SK-N-SH (cell line): ENCODE data around the gene EIF4G2. TPM values are rescaled to one million over a fixed set of nuclear protein-coding genes. Genes with fewer than 3 reads are reported as not detected.

Experiments
- CTCF ChIA-PET: fragments of 300-600, 350-600 bp; formaldehyde crosslinking; extraction: SDS; loops from one replicate; lab custom pipeline; 2021; lab: Yijun Ruan, JAX
- POLR2A ChIA-PET: fragments of 350-600 bp; sonication (Branson Sonifier 250); formaldehyde crosslinking; extraction: SDS; loops from one replicate; lab custom pipeline; 2020; ENCODE audit warnings: antibody characterized with exemption, inconsistent platforms; lab: Yijun Ruan, JAX
- DNase-seq: peaks from one replicate; pipeline ENCODE4 v3.0.0; 2012
- H2AFZ ChIP-seq: fragments of 200-600 bp; sonication (generic); 2 replicates; pipeline ENCODE4 v1.8.1; 2016; ENCODE audit warnings: antibody characterized with exemption, mild to moderate bottlenecking, low read depth
- H3F3A ChIP-seq: fragments of 200-600 bp; sonication (generic); replicated peaks from 2 replicates; pipeline ENCODE3; 2016; ENCODE audit warnings: antibody characterized with exemption, mild to moderate bottlenecking; ENCODE audit not compliant: insufficient read depth
- H3K27ac ChIP-seq, 2 experiments: fragments of 200-500 bp in 1 of 2; fragments of 200-600 bp in 1 of 2; sonication (Bioruptor generic) in 1 of 2; sonication (generic), shearing (Covaris generic) in 1 of 2; 2 replicates each; pipeline versions ENCODE4 v1.5.1 to v1.6.1; 2014 to 2016; ENCODE audit warnings: low read depth in 2 of 2, inconsistent platforms in 1 of 2, low read length in 1 of 2, mild to moderate bottlenecking in 1 of 2, mixed read lengths in 1 of 2
- H3K27me3 ChIP-seq: fragments of 200-600 bp; sonication (generic), shearing (Covaris generic); 2 replicates; pipeline ENCODE4 v1.6.1; 2016; ENCODE audit warnings: mixed run types; ENCODE audit not compliant: insufficient read depth
- H3K36me3 ChIP-seq, 2 experiments: fragments of 200-500 bp in 1 of 2; fragments of 200-600 bp in 1 of 2; sonication (Bioruptor generic) in 1 of 2; sonication (generic) in 1 of 2; replicated peaks in 1 of 2; 2 replicates each; pipeline versions ENCODE3 to v1.5.1; 2014 to 2016; ENCODE audit warnings: low read length in 1 of 2, mild to moderate bottlenecking in 1 of 2; ENCODE audit not compliant: insufficient read depth in 2 of 2, control insufficient read depth in 1 of 2
- H3K4me1 ChIP-seq, 2 experiments: fragments of 200-500 bp in 1 of 2; fragments of 200-600 bp in 1 of 2; sonication (Bioruptor generic) in 1 of 2; sonication (generic), shearing (Covaris generic) in 1 of 2; 2 replicates each; pipeline versions ENCODE4 v1.5.1 to v1.6.1; 2014 to 2016; ENCODE audit warnings: low read depth in 1 of 2, low read length in 1 of 2, mixed run types in 1 of 2; ENCODE audit not compliant: insufficient read depth in 2 of 2, control insufficient read depth in 1 of 2
- H3K4me2 ChIP-seq: fragments of 200-600 bp; sonication (generic), shearing (Covaris generic); 2 replicates; pipeline ENCODE4 v1.6.1; 2017; ENCODE audit warnings: mixed run types
- H3K4me3 ChIP-seq, 2 experiments: fragments of 200-500 bp in 1 of 2; fragments of 200-600 bp in 1 of 2; sonication (Bioruptor generic) in 1 of 2; sonication (generic), shearing (Covaris generic) in 1 of 2; 2 replicates each; pipeline versions ENCODE4 v1.5.1 to v1.8.1; 2014 to 2016; ENCODE audit warnings: low read depth in 2 of 2, inconsistent platforms in 1 of 2, low read length in 1 of 2, mild to moderate bottlenecking in 1 of 2, mixed read lengths in 1 of 2, moderate library complexity in 1 of 2
- H3K79me2 ChIP-seq: fragments of 200-600 bp; sonication (generic); 2 replicates; pipeline ENCODE4 v1.8.1; 2017; ENCODE audit warnings: mild to moderate bottlenecking; ENCODE audit not compliant: insufficient read depth
- H3K9ac ChIP-seq: fragments of 200-600 bp; sonication (generic); 2 replicates; pipeline ENCODE4 v1.6.1; 2017; ENCODE audit warnings: mixed run types
- H3K9me2 ChIP-seq: fragments of 200-600 bp; sonication (generic); 2 replicates; pipeline ENCODE4 v1.6.1; 2017; ENCODE audit warnings: mixed run types
- H3K9me3 ChIP-seq: fragments of 200-600 bp; sonication (generic); 2 replicates; pipeline ENCODE4 v1.6.1; 2017; ENCODE audit warnings: mixed run types, mild to moderate bottlenecking, moderate library complexity
- H4K20me1 ChIP-seq: fragments of 200-600 bp; sonication (generic); 2 replicates; pipeline ENCODE4 v1.6.1; 2017; ENCODE audit warnings: mild to moderate bottlenecking, mixed run types; ENCODE audit not compliant: insufficient read depth
- CHD2 ChIP-seq: fragments of 150-350 bp; IDR thresholded peaks from 2 replicates; pipeline ENCODE4 v1.6.1; 2018; ENCODE audit warnings: low read length; ENCODE audit not compliant: partially characterized antibody
- EZH2phosphoT487 ChIP-seq: fragments of 200-600 bp; sonication (generic); IDR thresholded peaks from 2 replicates; pipeline ENCODE4 v1.6.1; 2017; ENCODE audit warnings: low read depth, mixed run types, mild to moderate bottlenecking, antibody characterized with exemption, moderate library complexity, borderline replicate concordance
- FOXM1 ChIP-seq: IDR thresholded peaks from 2 replicates; pipeline ENCODE4 v1.4.0; 2012; ENCODE audit warnings: low read depth, mild to moderate bottlenecking
- NFIC ChIP-seq: IDR thresholded peaks from 2 replicates; pipeline ENCODE4 v1.4.0; 2012; ENCODE audit warnings: borderline replicate concordance
- RFX5 ChIP-seq: IDR thresholded peaks from 2 replicates; pipeline ENCODE4 v1.6.1; 2012; ENCODE audit warnings: mild to moderate bottlenecking, improper control_type of control experiment, low read length
- RXRA ChIP-seq: IDR thresholded peaks from 2 replicates; pipeline ENCODE4 v1.4.0; 2012; ENCODE audit warnings: low read depth, mild to moderate bottlenecking, borderline replicate concordance
- TAF1 ChIP-seq: IDR thresholded peaks from 2 replicates; pipeline ENCODE4 v1.6.1; 2012; ENCODE audit warnings: low read depth, mild to moderate bottlenecking, low read length, moderate library complexity, borderline replicate concordance
- TCF12 ChIP-seq: IDR thresholded peaks from 2 replicates; pipeline ENCODE4 v1.4.0; 2012
- USF1 ChIP-seq: IDR thresholded peaks from 2 replicates; pipeline ENCODE4 v1.4.0; 2012; ENCODE audit warnings: low read depth, borderline replicate concordance
- WGBS: methylation state at CpG from one replicate; pipeline ENCODE4 v1.1.6; 2017; ENCODE audit warnings: low lambda C conversion rate; 5-methylcytosine and 5-hydroxymethylcytosine counted together
- polyA plus RNA-seq, 3 experiments: library from polyadenylated mRNA; depleted of rRNA; stranded (reverse); fragments of >200 nt; gene quantifications; 2 replicates each; pipeline ENCODE4 v1.2.3, GENCODE V29; 2012
- TF ChIP-seq, protein P1 (sequence below): IDR thresholded peaks from 2 replicates; pipeline ENCODE4; 2012
- TF ChIP-seq, protein P2 (sequence below): fragments of 200-600 bp; sonication (generic); IDR thresholded peaks from 2 replicates; pipeline ENCODE4 v1.6.1; 2017; ENCODE audit warnings: antibody characterized with exemption, mild to moderate bottlenecking, moderate library complexity
- TF ChIP-seq, protein P3 (sequence below): IDR thresholded peaks from 2 replicates; pipeline ENCODE4 v1.4.0; 2012; ENCODE audit warnings: low read depth

EIF4G2 gene
- polyA plus RNA-seq, 1 of the 3 experiments (the other 2 are of a cell fraction): 298 TPM

DNA sequence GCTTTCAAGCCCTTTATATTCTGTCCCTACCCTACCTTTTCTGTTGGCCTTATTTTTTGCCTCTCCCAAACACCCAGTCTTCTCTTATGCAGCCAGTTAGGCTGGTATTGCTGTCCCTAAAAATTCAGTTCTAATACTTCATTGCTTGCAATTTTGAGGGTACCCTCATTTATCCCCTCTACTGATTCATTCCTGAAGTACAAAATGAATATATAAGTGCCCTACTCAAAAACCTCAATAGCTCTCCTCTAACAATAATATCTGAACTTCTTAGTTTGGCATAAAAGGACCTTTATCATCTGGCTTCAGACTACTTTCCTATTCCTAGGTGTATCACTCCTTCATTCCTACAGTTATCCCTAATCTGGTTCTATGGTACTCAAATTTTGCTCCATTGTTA, 5.2 kb upstream of the EIF4G2 start:
- H3K9me3 ChIP-seq: no peaks in the 10 kb centered on the region
- ChIA-PET CTCF (interaction anchor here (1.0 to 1.8 kb wide), 2 partner anchors 19 to 21 kb away, joined by 3 to 6 read pairs; no protein-coding TSS in a partner anchor), POLR2A (no interaction called here)
- H3K36me3 ChIP-seq: peaks cover 0 to 5% of the 10 kb centered on the region in 2 experiments
- H3K4me1 ChIP-seq: no peaks in the 10 kb centered on the region; a peak in 3 of 4 replicates
- no peaks in the 10 kb centered on the region for H4K20me1 ChIP-seq
- no peak overlapping the region for H2AFZ ChIP-seq
- H3K9ac ChIP-seq: no peak overlapping the region
- DNase-seq: no peak
- no peak overlapping the region for H3K4me2 ChIP-seq
- H3K27ac ChIP-seq: no peak overlapping the region
- H3K4me3 ChIP-seq: no peak overlapping the region
- TF ChIP-seq RFX5: no peak
- H3F3A ChIP-seq: peaks cover 17% of the 10 kb centered on the region
- no peaks in the 10 kb centered on the region for H3K9me2 ChIP-seq
- no peaks in the 10 kb centered on the region for H3K27me3 ChIP-seq
- peaks cover 8% of the 10 kb centered on the region; the same call in 1 of the 2 replicates for H3K79me2 ChIP-seq

- H4K20me1 ChIP-seq: peaks cover 33% of the 10 kb centered on the region
- no peaks in the 10 kb centered on the region for H3K9me3 ChIP-seq
- H3K9ac ChIP-seq: peak overlapping the region; percentile 95
- no peaks in the 10 kb centered on the region for H3K9me2 ChIP-seq
- ChIA-PET POLR2A (interaction anchor here (0.6 to 3.1 kb wide), 35 partner anchors 9 to 1167 kb away, joined by 3 to 84 read pairs (median 5); partner anchors contain the start of genes CTR9 and ZBED5), CTCF (interaction anchor here (0.6 to 3.9 kb wide), 13 partner anchors 11 to 218 kb away, joined by 3 to 35 read pairs (median 4); no protein-coding TSS in a partner anchor)
- H3F3A ChIP-seq: peaks cover 21% of the 10 kb centered on the region
- H3K4me2 ChIP-seq: peak overlapping the region; percentile 95
- H3K27me3 ChIP-seq: no peaks in the 10 kb centered on the region
- peaks cover 25 to 31% of the 10 kb centered on the region in 2 experiments for H3K36me3 ChIP-seq
- H3K79me2 ChIP-seq: peaks cover 48% of the 10 kb centered on the region
- H3K4me3 ChIP-seq: peak overlapping the region; percentile 63 to 69
- peaks cover 17 to 21% of the 10 kb centered on the region in 2 experiments for H3K4me1 ChIP-seq
- WGBS: 3% methylated on average over 29 of the region's 29 CpGs
- H3K27ac ChIP-seq: peak overlapping the region; percentile 95 to 98
- TF ChIP-seq FOXM1 (no peak), RXRA (0 out of 2 replicates have a peak, but pooled peaks have one; percentile 9), EZH2phosphoT487 (no peak), CHD2 (no peak), USF1 (no peak), NFIC (no peak), TCF12 (0 out of 2 replicates have a peak, but pooled peaks have one; percentile 10), TAF1 (peak; percentile 58; the same call in 1 of the 2 replicates)
- TF ChIP-seq, protein P1, sequence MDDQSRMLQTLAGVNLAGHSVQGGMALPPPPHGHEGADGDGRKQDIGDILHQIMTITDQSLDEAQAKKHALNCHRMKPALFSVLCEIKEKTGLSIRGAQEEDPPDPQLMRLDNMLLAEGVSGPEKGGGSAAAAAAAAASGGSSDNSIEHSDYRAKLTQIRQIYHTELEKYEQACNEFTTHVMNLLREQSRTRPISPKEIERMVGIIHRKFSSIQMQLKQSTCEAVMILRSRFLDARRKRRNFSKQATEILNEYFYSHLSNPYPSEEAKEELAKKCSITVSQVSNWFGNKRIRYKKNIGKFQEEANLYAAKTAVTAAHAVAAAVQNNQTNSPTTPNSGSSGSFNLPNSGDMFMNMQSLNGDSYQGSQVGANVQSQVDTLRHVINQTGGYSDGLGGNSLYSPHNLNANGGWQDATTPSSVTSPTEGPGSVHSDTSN: peak; percentile 23; the same call in 1 of the 2 replicates
- TF ChIP-seq, protein P2, sequence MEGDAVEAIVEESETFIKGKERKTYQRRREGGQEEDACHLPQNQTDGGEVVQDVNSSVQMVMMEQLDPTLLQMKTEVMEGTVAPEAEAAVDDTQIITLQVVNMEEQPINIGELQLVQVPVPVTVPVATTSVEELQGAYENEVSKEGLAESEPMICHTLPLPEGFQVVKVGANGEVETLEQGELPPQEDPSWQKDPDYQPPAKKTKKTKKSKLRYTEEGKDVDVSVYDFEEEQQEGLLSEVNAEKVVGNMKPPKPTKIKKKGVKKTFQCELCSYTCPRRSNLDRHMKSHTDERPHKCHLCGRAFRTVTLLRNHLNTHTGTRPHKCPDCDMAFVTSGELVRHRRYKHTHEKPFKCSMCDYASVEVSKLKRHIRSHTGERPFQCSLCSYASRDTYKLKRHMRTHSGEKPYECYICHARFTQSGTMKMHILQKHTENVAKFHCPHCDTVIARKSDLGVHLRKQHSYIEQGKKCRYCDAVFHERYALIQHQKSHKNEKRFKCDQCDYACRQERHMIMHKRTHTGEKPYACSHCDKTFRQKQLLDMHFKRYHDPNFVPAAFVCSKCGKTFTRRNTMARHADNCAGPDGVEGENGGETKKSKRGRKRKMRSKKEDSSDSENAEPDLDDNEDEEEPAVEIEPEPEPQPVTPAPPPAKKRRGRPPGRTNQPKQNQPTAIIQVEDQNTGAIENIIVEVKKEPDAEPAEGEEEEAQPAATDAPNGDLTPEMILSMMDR: no peak
- TF ChIP-seq, protein P3, sequence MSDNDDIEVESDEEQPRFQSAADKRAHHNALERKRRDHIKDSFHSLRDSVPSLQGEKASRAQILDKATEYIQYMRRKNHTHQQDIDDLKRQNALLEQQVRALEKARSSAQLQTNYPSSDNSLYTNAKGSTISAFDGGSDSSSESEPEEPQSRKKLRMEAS: peak; percentile 69
- H2AFZ ChIP-seq: peak overlapping the region; percentile 88
- DNase-seq: no peak
These were observed 841 bp upstream of the EIF4G2 start for GRCh38 chr11:10809373-10810160.
